ENCODE measurements around the gene CMSS1. TPM values are rescaled to one million over a fixed set of nuclear protein-coding genes. Genes with fewer than 3 reads are reported as not detected.

Gene CMSS1
- polyA plus RNA-seq, 2 of the 4 experiments (the other 2 are of a cell fraction) = 61.1 to 62.9 TPM

DNA sequence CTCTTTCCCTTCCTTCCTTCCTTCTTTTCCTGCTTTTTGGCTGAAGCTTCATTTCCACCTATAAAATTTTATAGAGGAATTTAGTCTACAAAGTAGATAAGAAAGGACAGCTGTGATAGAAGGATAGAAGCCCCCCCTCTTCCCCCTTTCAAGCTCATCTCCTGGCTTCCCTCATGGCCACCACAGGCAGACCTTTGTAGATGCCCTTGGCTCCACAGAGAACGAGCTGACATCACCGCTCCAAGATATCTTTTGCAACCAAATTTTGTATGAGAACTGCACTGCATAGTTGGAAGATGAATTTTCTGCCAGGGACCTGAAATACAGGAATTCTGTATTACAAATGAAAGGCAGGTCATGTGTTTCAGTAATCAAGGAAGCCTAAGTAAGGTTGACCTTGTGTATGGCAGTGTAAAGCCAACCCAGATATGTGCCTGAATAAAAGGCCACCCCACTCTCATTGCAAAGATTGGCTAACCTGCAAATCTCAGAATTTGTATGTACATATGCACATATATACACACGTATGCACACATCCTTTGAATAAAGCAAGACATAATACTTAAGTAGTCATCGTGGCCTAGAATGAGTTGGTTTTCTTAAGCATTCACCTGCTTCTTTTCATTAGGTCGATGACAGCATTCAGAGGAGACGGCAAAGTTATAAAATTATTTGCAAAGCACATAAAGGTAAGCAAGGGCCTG lies 353.7 kb downstream of the CMSS1 start:
- no peaks in the 10 kb centered on the region for H3K9me3 ChIP-seq
- ATAC-seq = no peak
- H3K27ac ChIP-seq = no peak overlapping the region
- no peak for TF ChIP-seq CEBPB (IDR thresholded peaks at IDR 0.05)
- no peak for TF ChIP-seq RFX5 (IDR thresholded peaks at IDR 0.05)
- no peak for TF ChIP-seq FOSL2 (IDR thresholded peaks at IDR 0.05)
- no peak for TF ChIP-seq FOSL2 (CRISPR knock-in tag; IDR thresholded peaks at IDR 0.05)
- no peak for TF ChIP-seq EHF (CRISPR knock-in tag; IDR thresholded peaks at IDR 0.05)
- no peak for TF ChIP-seq CBX2 (IDR thresholded peaks at IDR 0.05; ENCODE audit: borderline replicate concordance, low read depth)
- TF ChIP-seq ZC3H11A (IDR thresholded peaks at IDR 0.05) = no peak
- TF ChIP-seq RAD21 (conservative IDR thresholded peaks at IDR 0.05 in 1 of 2, IDR thresholded peaks at IDR 0.05 in 1 of 2) = no peak
- no peak for TF ChIP-seq CHD2 (IDR thresholded peaks at IDR 0.05; ENCODE audit: low read length, partially characterized antibody)
- TF ChIP-seq CTCF (IDR thresholded peaks at IDR 0.05) = no peak
- CTCF ChIA-PET = interaction anchor here (1.7 kb wide), 1 partner anchor 13 kb away, joined by 4 read pairs; no protein-coding TSS in a partner anchor
- peaks cover 5% of the 10 kb centered on the region; the same call in 1 of the 3 replicates for H3K4me1 ChIP-seq
- FAIRE-seq = no peak
- POLR2A ChIA-PET = no interaction called here
- no peak for DNase-seq (ENCODE audit: low read depth in 1 of 2, low spot score in 1 of 2)
- no peak overlapping the region for H3K4me2 ChIP-seq
- H3K4me3 ChIP-seq = no peak overlapping the region
- WGBS (ENCODE audit: missing lambda C conversion rate) = 89% methylated on average over 6 of the region's 6 CpGs

- DNase-seq (ENCODE audit: low read depth in 1 of 2, low spot score in 1 of 2) (no peak), FAIRE-seq (no peak), ATAC-seq (no peak)
- WGBS (ENCODE audit: missing lambda C conversion rate) = 29% methylated on average over 1 of the region's 1 CpG
- no peak overlapping the region for H3K4me3 ChIP-seq
- CTCF ChIA-PET = interaction anchor here (0.6 to 0.8 kb wide), 2 partner anchors 11 to 936 kb away, joined by 3 to 4 read pairs; no protein-coding TSS in a partner anchor
- H3K4me1 ChIP-seq = peaks cover 5% of the 10 kb centered on the region; the same call in 1 of the 3 replicates
- POLR2A ChIA-PET = no interaction called here
- no peak overlapping the region for H3K27ac ChIP-seq
- H3K9me3 ChIP-seq = 0 out of 3 replicates have a peak, but pooled peaks cover 3% of the 10 kb centered on the region
- H3K4me2 ChIP-seq = no peak overlapping the region
- no peak for TF ChIP-seq POLR2A (IDR thresholded peaks at IDR 0.05; ENCODE audit: low read length)
- TF ChIP-seq TFCP2L1 (CRISPR knock-in tag; IDR thresholded peaks at IDR 0.05) = no peak
- TF ChIP-seq JUNB (IDR thresholded peaks at IDR 0.05) = no peak
- TF ChIP-seq, protein P1, sequence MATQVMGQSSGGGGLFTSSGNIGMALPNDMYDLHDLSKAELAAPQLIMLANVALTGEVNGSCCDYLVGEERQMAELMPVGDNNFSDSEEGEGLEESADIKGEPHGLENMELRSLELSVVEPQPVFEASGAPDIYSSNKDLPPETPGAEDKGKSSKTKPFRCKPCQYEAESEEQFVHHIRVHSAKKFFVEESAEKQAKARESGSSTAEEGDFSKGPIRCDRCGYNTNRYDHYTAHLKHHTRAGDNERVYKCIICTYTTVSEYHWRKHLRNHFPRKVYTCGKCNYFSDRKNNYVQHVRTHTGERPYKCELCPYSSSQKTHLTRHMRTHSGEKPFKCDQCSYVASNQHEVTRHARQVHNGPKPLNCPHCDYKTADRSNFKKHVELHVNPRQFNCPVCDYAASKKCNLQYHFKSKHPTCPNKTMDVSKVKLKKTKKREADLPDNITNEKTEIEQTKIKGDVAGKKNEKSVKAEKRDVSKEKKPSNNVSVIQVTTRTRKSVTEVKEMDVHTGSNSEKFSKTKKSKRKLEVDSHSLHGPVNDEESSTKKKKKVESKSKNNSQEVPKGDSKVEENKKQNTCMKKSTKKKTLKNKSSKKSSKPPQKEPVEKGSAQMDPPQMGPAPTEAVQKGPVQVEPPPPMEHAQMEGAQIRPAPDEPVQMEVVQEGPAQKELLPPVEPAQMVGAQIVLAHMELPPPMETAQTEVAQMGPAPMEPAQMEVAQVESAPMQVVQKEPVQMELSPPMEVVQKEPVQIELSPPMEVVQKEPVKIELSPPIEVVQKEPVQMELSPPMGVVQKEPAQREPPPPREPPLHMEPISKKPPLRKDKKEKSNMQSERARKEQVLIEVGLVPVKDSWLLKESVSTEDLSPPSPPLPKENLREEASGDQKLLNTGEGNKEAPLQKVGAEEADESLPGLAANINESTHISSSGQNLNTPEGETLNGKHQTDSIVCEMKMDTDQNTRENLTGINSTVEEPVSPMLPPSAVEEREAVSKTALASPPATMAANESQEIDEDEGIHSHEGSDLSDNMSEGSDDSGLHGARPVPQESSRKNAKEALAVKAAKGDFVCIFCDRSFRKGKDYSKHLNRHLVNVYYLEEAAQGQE (IDR thresholded peaks at IDR 0.05) = no peak
- TF ChIP-seq, protein P2, sequence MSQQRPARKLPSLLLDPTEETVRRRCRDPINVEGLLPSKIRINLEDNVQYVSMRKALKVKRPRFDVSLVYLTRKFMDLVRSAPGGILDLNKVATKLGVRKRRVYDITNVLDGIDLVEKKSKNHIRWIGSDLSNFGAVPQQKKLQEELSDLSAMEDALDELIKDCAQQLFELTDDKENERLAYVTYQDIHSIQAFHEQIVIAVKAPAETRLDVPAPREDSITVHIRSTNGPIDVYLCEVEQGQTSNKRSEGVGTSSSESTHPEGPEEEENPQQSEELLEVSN (IDR thresholded peaks at IDR 0.05; ENCODE audit: borderline replicate concordance, low read depth) = no peak
- no peak for TF ChIP-seq CTCF (IDR thresholded peaks at IDR 0.05)
- no peak for TF ChIP-seq RFX5 (IDR thresholded peaks at IDR 0.05)
- TF ChIP-seq ELK1 (IDR thresholded peaks at IDR 0.05; ENCODE audit: low read depth, low read length) = no peak
- TF ChIP-seq HMGXB4 (CRISPR knock-in tag; IDR thresholded peaks at IDR 0.05; ENCODE audit: borderline replicate concordance) = no peak
- no peak for TF ChIP-seq HOXB13 (CRISPR knock-in tag; IDR thresholded peaks at IDR 0.05; ENCODE audit: low read depth)
- TF ChIP-seq KDM1A (IDR thresholded peaks at IDR 0.05; ENCODE audit: low read depth) = no peak
- no peak for TF ChIP-seq ZFP36 (IDR thresholded peaks at IDR 0.05; ENCODE audit: borderline replicate concordance, partially characterized antibody)
- no peak for TF ChIP-seq HOXA7 (CRISPR knock-in tag; IDR thresholded peaks at IDR 0.05)
- TF ChIP-seq CHD2 (IDR thresholded peaks at IDR 0.05; ENCODE audit: low read length, partially characterized antibody) = no peak
- no peak for TF ChIP-seq FOXS1 (CRISPR knock-in tag; IDR thresholded peaks at IDR 0.05)
- TF ChIP-seq RARB (CRISPR knock-in tag; IDR thresholded peaks at IDR 0.05) = no peak
- TF ChIP-seq FOSB (CRISPR knock-in tag; IDR thresholded peaks at IDR 0.05) = no peak
Measured at GRCh38 chr3:100173961-100174360, 356.3 kb downstream of the CMSS1 start.

Data from A549 (cell line).